ENCODE results near the gene NOX5. TPM values are rescaled to one million over a fixed set of nuclear protein-coding genes. Genes with fewer than 3 reads are reported as not detected.

NOX5 gene
- total and polyA plus RNA-seq, 2 donors (not counting 1 experiment from before 2014, with no cell fraction given) = 0.01 to 0.05 TPM

DNA sequence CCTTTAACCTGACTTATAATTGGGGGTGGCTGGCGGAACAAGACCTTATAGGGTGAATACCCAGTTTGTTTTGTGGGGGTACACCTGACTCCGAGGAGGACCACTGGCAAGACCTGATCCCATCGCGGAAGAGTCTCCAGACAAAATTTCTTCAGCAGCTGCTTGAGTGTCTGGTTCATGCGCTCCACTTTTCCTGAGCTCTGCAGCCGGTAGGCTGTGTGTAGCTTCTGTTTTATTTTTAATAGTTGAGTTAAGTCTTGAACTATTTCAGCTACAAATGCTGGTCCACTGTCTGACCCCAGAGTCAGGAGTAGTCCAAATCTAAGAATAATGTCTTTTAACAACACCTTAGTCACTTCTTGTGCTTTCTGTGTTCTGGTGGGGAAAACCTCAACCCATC is 21.2 kb upstream of the NOX5 start:
- DNase-seq = no peak
- H3K4me2 ChIP-seq (replicated peaks; ENCODE audit: low read depth, low read length, poor library complexity, severe bottlenecking) = no peak overlapping the region
- no peak for ATAC-seq (ENCODE audit: low read depth)
- WGBS (ENCODE audit: insufficient coverage) = 93% methylated on average over 3 of the region's 6 CpGs
- H3K27ac Mint-ChIP-seq = no peak overlapping the region
- H3K79me2 ChIP-seq (ENCODE audit: control insufficient read depth, insufficient read depth, low read length) = no peaks in the 10 kb centered on the region
- no peaks in the 10 kb centered on the region for H3K27me3 ChIP-seq (replicated peaks in 1 of 4; ENCODE audit: control extremely low read depth in 1 of 4, control insufficient read depth in 3 of 4, insufficient read depth in 4 of 4, low read length in 3 of 4)
- TF ChIP-seq, protein P1, sequence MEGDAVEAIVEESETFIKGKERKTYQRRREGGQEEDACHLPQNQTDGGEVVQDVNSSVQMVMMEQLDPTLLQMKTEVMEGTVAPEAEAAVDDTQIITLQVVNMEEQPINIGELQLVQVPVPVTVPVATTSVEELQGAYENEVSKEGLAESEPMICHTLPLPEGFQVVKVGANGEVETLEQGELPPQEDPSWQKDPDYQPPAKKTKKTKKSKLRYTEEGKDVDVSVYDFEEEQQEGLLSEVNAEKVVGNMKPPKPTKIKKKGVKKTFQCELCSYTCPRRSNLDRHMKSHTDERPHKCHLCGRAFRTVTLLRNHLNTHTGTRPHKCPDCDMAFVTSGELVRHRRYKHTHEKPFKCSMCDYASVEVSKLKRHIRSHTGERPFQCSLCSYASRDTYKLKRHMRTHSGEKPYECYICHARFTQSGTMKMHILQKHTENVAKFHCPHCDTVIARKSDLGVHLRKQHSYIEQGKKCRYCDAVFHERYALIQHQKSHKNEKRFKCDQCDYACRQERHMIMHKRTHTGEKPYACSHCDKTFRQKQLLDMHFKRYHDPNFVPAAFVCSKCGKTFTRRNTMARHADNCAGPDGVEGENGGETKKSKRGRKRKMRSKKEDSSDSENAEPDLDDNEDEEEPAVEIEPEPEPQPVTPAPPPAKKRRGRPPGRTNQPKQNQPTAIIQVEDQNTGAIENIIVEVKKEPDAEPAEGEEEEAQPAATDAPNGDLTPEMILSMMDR (IDR thresholded peaks at IDR 0.05) = no peak
- TF ChIP-seq EZH2 (IDR thresholded peaks at IDR 0.05; ENCODE audit: borderline replicate concordance, insufficient read depth, low read depth, low read length, poor library complexity, severe bottlenecking) = no peak
- no peaks in the 10 kb centered on the region for H4K20me1 ChIP-seq (ENCODE audit: control insufficient read depth, insufficient read depth, low read length, poor library complexity, severe bottlenecking)
- no peaks in the 10 kb centered on the region for H3K9me3 Mint-ChIP-seq (ENCODE audit: insufficient read depth)
- CTCF ChIA-PET = no interaction called here
- H3K4me3 ChIP-seq (ENCODE audit: control extremely low read depth in 1 of 5, extremely low read depth in 1 of 5, insufficient read depth in 1 of 5, low read depth in 2 of 5, low read length in 4 of 5) = no peak overlapping the region
- no peaks in the 10 kb centered on the region for H3K9me3 ChIP-seq (ENCODE audit: control extremely low read depth in 1 of 3, control insufficient read depth in 2 of 3, insufficient read depth in 1 of 3, low read length in 2 of 3)
- H3K27me3 Mint-ChIP-seq = peaks cover 16% of the 10 kb centered on the region
- no peak overlapping the region for H2AFZ ChIP-seq (ENCODE audit: insufficient read depth, low read depth, low read length, poor library complexity, severe bottlenecking)
- H3K27ac ChIP-seq (ENCODE audit: low read length in 2 of 2) = no peak overlapping the region
- intact Hi-C loops (cut with micrococcal nuclease) = no loop called here
- H3K4me1 Mint-ChIP-seq = no peaks in the 10 kb centered on the region
- POLR2A ChIA-PET = no interaction called here
- H3K4me1 ChIP-seq (ENCODE audit: control insufficient read depth in 2 of 2, insufficient read depth in 2 of 2, low read length in 2 of 2) = no peaks in the 10 kb centered on the region
- H3K36me3 ChIP-seq (replicated peaks in 1 of 2; ENCODE audit: control extremely low read depth in 1 of 2, control insufficient read depth in 1 of 2, extremely low read depth in 1 of 2, insufficient read depth in 2 of 2, low read length in 1 of 2) = no peaks in the 10 kb centered on the region
- no peak overlapping the region for H3K9ac ChIP-seq (ENCODE audit: low read length)
- no peak overlapping the region for H3K4me3 Mint-ChIP-seq

GRCh38 chr15:68994149-68994548 is 20.3 kb upstream of the NOX5 start:
- no peaks in the 10 kb centered on the region for H3K27me3 ChIP-seq (replicated peaks in 1 of 4; ENCODE audit: control extremely low read depth in 1 of 4, control insufficient read depth in 3 of 4, insufficient read depth in 4 of 4, low read length in 3 of 4)
- H3K27ac Mint-ChIP-seq = no peak overlapping the region
- CTCF ChIA-PET = no interaction called here
- no peaks in the 10 kb centered on the region for H3K79me2 ChIP-seq (ENCODE audit: control insufficient read depth, insufficient read depth, low read length)
- intact Hi-C loops (cut with micrococcal nuclease) = no loop called here
- no peaks in the 10 kb centered on the region for H3K36me3 ChIP-seq (replicated peaks in 1 of 2; ENCODE audit: control extremely low read depth in 1 of 2, control insufficient read depth in 1 of 2, extremely low read depth in 1 of 2, insufficient read depth in 2 of 2, low read length in 1 of 2)
- H3K9me3 Mint-ChIP-seq (ENCODE audit: insufficient read depth) = no peaks in the 10 kb centered on the region
- peaks cover 9% of the 10 kb centered on the region for H3K27me3 Mint-ChIP-seq
- H3K4me1 Mint-ChIP-seq = no peaks in the 10 kb centered on the region
- H3K9ac ChIP-seq (ENCODE audit: low read length) = no peak overlapping the region
- no peaks in the 10 kb centered on the region for H4K20me1 ChIP-seq (ENCODE audit: control insufficient read depth, insufficient read depth, low read length, poor library complexity, severe bottlenecking)
- H3K4me3 Mint-ChIP-seq = no peak overlapping the region
- no peak overlapping the region for H3K27ac ChIP-seq (ENCODE audit: low read length in 2 of 2)
- H3K9me3 ChIP-seq (ENCODE audit: control extremely low read depth in 1 of 3, control insufficient read depth in 2 of 3, insufficient read depth in 1 of 3, low read length in 2 of 3) = no peaks in the 10 kb centered on the region
- H3K4me2 ChIP-seq (replicated peaks; ENCODE audit: low read depth, low read length, poor library complexity, severe bottlenecking) = no peak overlapping the region
- H3K4me1 ChIP-seq (ENCODE audit: control insufficient read depth in 2 of 2, insufficient read depth in 2 of 2, low read length in 2 of 2) = no peaks in the 10 kb centered on the region
- POLR2A ChIA-PET = no interaction called here
- ATAC-seq (ENCODE audit: low read depth) (no peak), DNase-seq (no peak)
- 90% methylated on average over 2 of the region's 2 CpGs for WGBS (ENCODE audit: insufficient coverage)
- no peak overlapping the region for H3K4me3 ChIP-seq (ENCODE audit: control extremely low read depth in 1 of 5, extremely low read depth in 1 of 5, insufficient read depth in 1 of 5, low read depth in 2 of 5, low read length in 4 of 5)
- H2AFZ ChIP-seq (ENCODE audit: insufficient read depth, low read depth, low read length, poor library complexity, severe bottlenecking) = no peak overlapping the region
- TF ChIP-seq EZH2 (IDR thresholded peaks at IDR 0.05; ENCODE audit: borderline replicate concordance, insufficient read depth, low read depth, low read length, poor library complexity, severe bottlenecking) = no peak
- TF ChIP-seq, protein P1 (IDR thresholded peaks at IDR 0.05) = no peak
